Chondrocyte (in vitro differentiated cells): ENCODE results near the gene GRAMD1B. TPM values are rescaled to one million over a fixed set of nuclear protein-coding genes. Genes with fewer than 3 reads are reported as not detected.

ENCODE experiments used
- DNase-seq: peaks from one replicate; pipeline ENCODE4 v3.0.0; 2021; ENCODE audit warnings: mixed read lengths, low spot score
- H3K27ac Mint-ChIP-seq: one replicate; pipeline ENCODE4 v1.8.0; 2021; ENCODE audit warnings: mild to moderate bottlenecking, moderate library complexity, mixed read lengths; ENCODE audit not compliant: unreplicated experiment
- H3K27me3 Mint-ChIP-seq: 2 replicates; pipeline ENCODE4 v1.8.0; 2021; ENCODE audit warnings: low read depth, mixed read lengths
- H3K36me3 Mint-ChIP-seq: 2 replicates; pipeline ENCODE4 v1.8.0; 2021; ENCODE audit warnings: low read depth, mixed read lengths
- H3K4me1 Mint-ChIP-seq: 2 replicates; pipeline ENCODE4 v1.8.0; 2021; ENCODE audit warnings: low read depth, mild to moderate bottlenecking, mixed read lengths
- H3K4me3 Mint-ChIP-seq: one replicate; pipeline ENCODE4 v1.8.0; 2021; ENCODE audit warnings: mild to moderate bottlenecking, moderate library complexity, mixed read lengths; ENCODE audit not compliant: unreplicated experiment
- H3K9me3 Mint-ChIP-seq: 2 replicates; pipeline ENCODE4 v1.8.0; 2021; ENCODE audit warnings: low read depth, mixed read lengths
- long read RNA-seq: library from polyadenylated mRNA; stranded (forward); transcript quantifications from one replicate; pipeline ENCODE4 v2.0.0, GENCODE V29; 2021
- total RNA-seq: library from RNA; stranded (reverse); gene quantifications from 3 replicates; pipeline ENCODE4 v1.2.1, GENCODE V29; 2021
- TF ChIP-seq, protein P1 (sequence below): fragments of 200-600 bp; sonication (generic); IDR thresholded peaks from 2 replicates; pipeline ENCODE4 v1.5.0; 2021; ENCODE audit warnings: antibody characterized with exemption, mild to moderate bottlenecking, moderate library complexity

Gene GRAMD1B
- total RNA-seq: 0.99 to 2.2 TPM (median 1.6 TPM) in 3 replicates
- long read RNA-seq: 0 reads

DNA sequence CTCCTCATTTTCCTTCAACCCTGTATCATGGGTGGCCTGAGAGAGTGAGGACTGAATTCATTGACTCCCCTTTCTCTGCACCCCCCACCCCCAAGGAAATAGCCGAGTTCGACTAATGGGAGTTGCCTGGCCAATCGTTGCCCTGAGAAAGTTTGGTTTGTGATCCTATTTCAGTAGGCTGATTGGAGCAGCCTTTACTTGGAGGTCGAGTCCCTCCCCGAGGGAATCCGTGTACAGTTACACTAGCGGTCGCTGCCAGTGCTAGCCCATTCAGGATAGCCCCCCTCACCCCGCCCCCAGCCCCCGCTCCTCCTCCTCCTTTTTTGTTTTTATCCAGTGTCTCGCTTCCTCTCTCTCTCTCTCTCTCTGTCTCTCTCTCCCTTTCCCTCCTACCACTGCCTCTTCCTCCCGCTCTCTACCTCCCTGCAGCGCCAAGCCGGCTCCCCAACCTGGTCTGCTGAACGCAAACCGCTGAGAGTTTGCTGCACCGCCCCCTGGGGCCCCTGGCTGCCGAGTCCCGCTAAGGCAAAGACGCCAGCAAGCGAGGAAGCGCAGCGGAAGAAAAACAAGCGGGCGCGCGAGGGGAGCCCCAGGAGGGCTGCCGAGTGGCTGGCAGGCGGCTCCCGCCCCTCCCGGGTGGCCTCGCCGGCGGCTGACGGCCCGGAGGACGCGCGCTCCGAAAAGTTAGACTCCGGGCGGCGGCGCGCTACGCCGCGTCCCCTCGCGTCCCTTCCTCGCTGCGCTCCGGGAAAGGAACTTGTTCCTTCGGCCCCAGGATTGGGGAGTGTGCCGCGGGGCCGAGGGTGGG is at the start of gene GRAMD1B:
TSS of gene GRAMD1B (plus strand) at position 357 of the 808 bp plus-strand sequence. CDS start 524 bp downstream, outside the sequence.
- TF ChIP-seq, protein P1, sequence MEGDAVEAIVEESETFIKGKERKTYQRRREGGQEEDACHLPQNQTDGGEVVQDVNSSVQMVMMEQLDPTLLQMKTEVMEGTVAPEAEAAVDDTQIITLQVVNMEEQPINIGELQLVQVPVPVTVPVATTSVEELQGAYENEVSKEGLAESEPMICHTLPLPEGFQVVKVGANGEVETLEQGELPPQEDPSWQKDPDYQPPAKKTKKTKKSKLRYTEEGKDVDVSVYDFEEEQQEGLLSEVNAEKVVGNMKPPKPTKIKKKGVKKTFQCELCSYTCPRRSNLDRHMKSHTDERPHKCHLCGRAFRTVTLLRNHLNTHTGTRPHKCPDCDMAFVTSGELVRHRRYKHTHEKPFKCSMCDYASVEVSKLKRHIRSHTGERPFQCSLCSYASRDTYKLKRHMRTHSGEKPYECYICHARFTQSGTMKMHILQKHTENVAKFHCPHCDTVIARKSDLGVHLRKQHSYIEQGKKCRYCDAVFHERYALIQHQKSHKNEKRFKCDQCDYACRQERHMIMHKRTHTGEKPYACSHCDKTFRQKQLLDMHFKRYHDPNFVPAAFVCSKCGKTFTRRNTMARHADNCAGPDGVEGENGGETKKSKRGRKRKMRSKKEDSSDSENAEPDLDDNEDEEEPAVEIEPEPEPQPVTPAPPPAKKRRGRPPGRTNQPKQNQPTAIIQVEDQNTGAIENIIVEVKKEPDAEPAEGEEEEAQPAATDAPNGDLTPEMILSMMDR: peak; percentile 27
- Mint-ChIP-seq H3K4me3 (peak within 1 kb of the TSS; percentile 81), H3K27me3 (peaks cover 18% of the 10 kb centered on the region), H3K27ac (peak within 1 kb of the TSS; percentile 20), H3K36me3 (no peaks in the 10 kb centered on the region), H3K4me1 (peaks cover 6% of the 10 kb centered on the region), H3K9me3 (no peaks in the 10 kb centered on the region)
- DNase-seq: peak; percentile 92

DNA sequence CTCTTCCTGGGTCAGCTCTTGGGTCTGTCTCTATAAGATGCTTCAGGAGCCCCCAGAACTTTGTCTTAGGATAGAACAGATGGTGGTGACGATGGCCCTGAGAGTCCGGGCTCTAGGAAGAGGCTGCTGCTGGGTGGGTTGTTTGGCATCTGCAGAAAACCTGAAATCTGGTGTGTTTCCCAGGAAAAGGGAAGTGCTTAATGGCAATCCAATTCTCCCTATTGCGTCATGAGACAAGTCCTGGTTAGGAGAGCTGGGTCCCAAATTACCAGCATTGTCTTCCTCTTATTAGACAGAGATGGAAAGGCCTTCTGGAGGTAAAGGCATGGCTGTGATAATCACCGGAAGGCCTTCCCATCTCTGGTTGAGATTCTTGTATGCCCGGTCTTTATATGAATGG is 48.9 kb upstream of the GRAMD1B start:
- Mint-ChIP-seq H3K27ac (no peak overlapping the region), H3K4me1 (no peaks in the 10 kb centered on the region), H3K9me3 (no peaks in the 10 kb centered on the region), H3K27me3 (peaks cover 24% of the 10 kb centered on the region), H3K36me3 (no peaks in the 10 kb centered on the region), H3K4me3 (no peak overlapping the region)
- DNase-seq: no peak
- TF ChIP-seq, protein P1: no peak

DNA sequence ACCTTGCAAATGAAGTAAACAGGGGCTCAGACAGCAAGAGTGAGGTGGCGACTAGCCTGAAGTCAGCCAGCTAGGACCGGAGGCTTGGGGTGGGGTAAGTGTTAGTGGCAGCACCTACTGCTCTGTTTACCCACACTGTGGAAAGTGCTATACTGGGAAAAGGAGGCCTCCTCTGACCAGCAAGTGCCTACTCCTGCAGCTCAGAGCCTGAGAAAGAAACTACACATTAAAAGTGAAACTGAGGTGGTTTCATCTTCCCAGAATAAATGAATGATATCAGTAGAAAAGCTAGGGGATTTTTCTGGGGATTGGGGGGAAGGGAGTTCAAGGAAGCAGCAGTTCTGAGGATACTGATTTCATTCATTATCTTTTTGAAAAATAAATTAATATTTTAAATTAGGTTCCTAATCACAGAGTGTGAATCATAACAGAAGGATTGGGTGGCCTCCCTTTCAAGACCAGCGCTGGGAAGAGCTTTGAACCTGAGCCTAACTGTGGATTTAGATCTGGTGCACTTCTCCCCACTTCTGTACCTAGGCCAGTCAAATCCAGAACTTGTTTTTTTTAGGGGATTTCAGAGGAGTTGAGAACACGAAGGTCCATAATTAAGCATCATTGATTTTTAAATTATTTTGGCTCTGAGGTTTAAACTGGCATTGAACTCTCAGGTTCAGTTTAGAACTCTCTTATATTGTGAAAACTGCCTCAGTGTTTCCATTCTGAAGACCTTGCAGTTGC is 48.1 kb upstream of the GRAMD1B start:
- no peak for DNase-seq
- TF ChIP-seq, protein P1: no peak
- Mint-ChIP-seq H3K4me3 (no peak overlapping the region), H3K36me3 (no peaks in the 10 kb centered on the region), H3K9me3 (no peaks in the 10 kb centered on the region), H3K4me1 (no peaks in the 10 kb centered on the region), H3K27ac (no peak overlapping the region), H3K27me3 (peaks cover 19% of the 10 kb centered on the region)

DNA sequence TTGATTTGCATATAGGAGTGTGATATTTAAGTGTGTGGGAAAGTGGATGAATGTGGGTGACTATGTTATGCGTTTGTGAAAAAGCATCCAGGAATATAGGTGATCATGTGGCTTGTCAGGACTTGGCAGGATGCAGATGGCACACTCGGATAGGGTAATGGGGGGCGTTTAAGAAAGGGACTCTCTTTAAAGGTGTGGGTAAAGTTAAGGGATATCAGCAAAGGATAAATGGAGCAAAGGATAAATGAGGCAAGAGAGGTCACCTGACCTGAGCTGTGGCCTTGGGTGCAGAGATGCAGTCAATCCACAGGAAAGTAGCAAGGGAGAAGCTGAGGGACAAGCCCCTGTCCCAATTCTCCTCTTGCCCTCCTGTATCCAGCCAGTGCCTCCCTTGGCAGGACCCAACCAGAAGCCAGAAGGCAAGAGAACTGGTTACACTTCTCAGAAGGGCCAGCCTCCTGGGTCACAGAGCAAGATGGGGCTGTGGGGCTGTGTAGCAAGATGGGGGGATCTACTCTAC is 47.5 kb upstream of the GRAMD1B start:
- Mint-ChIP-seq H3K4me3 (no peak overlapping the region), H3K27ac (no peak overlapping the region), H3K36me3 (no peaks in the 10 kb centered on the region), H3K4me1 (no peaks in the 10 kb centered on the region), H3K9me3 (no peaks in the 10 kb centered on the region), H3K27me3 (peaks cover 13% of the 10 kb centered on the region)
- DNase-seq: no peak
- TF ChIP-seq, protein P1: no peak

DNA sequence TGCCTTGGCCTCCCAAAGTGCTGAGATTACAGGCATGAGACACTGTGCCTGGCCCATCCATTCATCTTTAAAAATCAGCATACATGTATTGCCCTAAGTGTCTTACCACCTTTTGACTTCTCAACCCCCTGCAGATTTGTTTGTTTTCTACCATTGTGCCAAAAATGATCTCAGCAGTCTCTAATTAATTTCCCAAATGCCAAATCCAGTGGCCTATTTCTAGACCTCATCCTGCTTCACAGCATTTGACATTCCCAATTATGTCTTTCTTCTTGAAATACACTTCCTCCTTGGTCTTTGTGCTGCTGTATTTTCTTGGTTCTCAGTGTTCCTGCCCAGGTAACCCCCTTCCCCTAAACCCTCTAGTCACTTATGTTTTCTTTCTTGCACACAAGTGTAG is 46.0 kb upstream of the GRAMD1B start:
- peaks cover 8% of the 10 kb centered on the region for H3K27me3 Mint-ChIP-seq
- no peak overlapping the region for H3K27ac Mint-ChIP-seq
- H3K4me1 Mint-ChIP-seq: no peaks in the 10 kb centered on the region
- no peaks in the 10 kb centered on the region for H3K36me3 Mint-ChIP-seq
- TF ChIP-seq, protein P1: no peak
- H3K4me3 Mint-ChIP-seq: no peak overlapping the region
- no peak for DNase-seq
- H3K9me3 Mint-ChIP-seq: no peaks in the 10 kb centered on the region
